Activated T-cell treated with anti-CD3 and anti-CD28 coated beads for 4 hours (primary cell): ENCODE data around the gene PDE7B.

Experiments
- DNase-seq: peaks from one replicate; pipeline ENCODE4 v3.0.0-alpha.2; 2020

PDE7B gene

DNA sequence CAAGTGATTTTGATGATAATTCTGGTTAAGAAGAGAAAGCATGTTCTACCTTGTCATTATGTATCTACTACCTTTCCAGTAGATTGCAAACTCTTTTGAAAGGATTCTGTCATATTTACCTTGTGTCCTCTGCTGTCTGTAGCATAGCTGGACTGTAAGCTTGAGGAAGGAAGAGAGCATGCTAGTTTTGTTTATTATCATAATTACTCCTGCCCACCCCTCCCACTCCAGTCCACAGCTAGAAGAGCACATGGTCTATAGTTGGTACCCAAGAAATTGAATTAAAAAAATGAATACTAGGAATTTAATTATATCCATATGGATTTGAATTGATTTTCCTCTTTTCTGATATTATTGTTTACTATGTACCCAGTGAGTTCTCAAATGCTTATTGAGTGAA, 40.2 kb downstream of the PDE7B start:
- DNase-seq: no peak

DNA sequence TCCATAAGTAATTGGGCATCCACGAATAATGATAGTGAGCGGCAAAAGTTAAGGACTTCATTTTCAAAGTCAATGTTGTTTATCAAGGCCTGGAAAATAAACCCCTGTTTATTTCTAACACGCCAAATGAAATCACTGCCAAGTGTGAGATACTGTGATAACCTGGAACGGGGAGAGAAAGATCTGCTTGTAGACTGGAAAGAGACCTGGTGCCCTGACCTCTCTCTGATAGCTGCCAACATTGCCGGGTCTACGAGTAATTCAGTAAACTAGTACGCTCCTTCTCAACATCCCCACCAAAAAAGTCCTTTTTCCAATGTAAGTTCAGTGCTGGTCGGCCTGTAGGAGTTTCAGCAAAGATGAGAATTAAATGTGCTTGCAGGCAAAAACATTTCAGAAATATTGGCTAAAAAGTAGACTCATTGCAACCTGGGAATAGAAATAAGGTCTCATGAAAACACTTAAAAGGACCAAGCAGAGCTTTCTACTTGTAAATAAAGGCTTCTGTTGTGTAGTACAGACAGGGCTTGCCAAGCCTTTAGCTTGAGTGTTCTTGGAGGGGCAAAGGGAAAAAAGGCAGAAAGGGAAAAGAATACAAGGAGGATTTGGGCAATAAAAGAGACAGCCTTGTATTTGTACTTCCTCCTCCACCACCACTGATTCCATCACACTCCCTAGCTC, 43.9 kb downstream of the PDE7B start:
- no peak for DNase-seq

DNA sequence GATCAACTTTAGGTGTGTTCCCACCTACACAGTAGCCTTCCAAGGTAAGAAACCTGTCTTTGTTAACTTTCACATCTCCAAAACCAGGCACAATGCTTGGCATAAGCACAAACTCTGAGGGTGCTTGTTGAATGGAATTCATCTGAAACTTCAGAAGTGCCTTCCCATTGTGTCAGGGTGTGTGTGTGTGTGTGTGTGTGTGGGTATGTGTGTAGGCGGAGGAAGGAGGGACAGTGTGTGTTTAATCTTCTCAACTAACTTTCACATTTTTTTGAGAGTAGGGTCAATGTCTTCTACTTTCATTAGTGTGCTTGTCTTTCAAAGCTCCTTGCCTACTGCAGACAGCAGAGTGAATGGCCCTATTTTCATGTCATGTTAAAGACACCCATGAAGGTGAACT, 45.6 kb downstream of the PDE7B start:
- no peak for DNase-seq

DNA sequence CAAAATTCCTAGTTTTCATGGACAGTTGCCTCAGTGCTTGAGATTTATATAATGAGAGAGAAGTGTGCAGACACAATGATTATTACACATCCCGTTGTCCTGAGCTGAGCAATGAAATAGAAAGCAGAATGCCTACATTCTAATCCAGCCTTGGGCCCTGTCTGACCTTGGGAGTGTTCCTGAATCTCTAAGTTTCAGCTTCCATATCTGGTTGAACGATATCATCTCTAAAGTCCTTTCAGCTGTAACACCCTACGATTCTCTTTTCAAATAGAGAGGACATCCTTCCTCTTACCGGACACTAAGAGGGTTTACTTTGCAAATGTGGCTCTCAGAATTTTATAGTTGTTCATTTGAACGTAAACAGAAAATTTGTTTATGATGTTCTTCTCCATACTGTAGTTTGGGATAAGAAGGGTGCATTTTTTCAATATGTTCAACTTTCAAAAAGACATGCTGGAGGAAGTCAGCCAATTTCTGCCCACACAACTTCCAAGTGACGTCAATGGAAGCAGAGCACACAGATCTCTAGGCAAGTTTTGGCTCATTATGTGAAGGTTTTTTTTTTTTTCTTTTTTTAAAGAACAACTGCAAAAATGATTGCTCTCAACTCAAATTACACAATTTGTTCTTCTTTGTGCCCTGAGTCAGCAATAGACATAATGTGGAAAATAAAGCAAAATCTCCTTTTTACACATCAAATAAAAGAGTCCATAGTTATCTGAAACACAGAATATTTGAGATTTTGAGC, 50.4 kb downstream of the PDE7B start:
- DNase-seq: no peak

DNA sequence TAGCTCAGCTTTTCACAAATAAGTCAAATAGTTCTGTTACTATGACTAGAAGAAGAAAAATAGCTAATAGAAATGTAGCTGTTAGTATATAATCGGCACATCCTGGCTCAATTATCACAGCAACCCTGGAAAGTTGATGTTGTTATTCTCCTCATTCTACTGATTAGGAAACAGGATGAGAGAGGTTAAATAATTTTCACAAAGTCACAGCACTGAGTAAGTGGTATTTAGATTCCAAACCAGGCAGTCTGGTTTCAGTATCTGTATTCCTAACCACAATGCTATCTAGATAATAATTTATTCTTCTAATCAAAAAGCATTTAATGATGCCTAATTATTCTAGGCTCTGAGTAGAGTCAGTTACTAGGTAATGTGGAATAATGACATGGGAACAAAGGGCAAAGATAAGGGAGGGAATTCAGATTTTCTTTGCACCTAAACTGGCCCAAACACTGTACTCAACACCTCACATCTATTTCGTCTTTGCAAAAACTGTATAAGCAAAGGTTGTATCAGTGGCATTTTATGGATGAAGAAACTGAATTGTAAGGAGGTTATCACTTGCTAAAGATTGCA, 51.3 kb downstream of the PDE7B start:
- no peak for DNase-seq

DNA sequence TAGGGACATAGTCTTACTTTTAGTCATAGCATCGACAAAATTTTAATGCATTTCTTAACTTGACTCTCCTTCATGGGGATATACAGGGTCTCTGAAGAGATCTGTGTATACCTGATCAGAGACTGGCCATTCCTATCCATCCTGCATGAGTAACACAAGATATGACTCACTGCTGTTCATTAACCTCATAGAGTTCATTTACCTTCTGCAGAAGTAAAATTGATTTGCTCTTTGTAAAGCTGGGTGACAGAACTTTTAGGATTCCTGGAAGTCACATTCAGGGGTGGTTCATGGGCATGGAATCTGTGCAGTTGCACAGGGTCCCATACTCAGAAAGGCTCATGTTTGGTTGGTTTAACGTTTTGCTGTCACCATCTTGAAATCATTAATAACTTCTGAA, 53.2 kb downstream of the PDE7B start:
- no peak for DNase-seq

DNA sequence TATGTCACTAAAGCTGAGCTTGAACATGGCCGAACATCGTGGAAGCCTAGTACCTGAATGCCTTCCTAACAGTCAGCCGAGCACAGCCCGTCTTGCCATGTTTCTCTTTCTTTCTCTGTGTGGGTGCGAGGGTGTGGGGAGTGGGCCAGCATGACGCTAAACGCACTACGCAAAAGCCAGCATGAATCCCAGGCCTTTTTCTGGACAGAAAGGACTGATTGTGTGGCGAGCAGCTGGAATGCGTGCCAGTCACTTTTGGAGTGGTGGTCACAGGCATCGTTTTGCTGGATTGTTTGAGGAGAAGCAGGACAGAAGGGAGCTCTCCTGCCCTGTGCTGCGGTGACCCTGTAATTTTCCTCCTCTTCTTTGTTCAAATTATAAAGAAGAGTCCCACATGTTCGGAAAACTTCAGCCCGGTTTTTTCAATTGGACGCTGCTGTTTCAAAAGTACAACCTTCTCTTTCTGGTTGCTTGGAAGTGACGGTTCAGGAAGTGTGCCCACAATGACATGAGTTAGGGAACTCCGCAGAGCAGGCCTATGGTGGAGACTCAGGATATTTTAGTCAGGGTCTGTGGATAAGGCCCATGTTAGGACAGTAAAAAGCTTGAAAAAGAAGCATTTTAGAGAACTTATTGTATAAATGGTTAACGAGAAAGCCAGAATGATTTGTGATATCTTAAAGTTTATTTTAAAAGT, 54.3 kb downstream of the PDE7B start:
- no peak for DNase-seq

DNA sequence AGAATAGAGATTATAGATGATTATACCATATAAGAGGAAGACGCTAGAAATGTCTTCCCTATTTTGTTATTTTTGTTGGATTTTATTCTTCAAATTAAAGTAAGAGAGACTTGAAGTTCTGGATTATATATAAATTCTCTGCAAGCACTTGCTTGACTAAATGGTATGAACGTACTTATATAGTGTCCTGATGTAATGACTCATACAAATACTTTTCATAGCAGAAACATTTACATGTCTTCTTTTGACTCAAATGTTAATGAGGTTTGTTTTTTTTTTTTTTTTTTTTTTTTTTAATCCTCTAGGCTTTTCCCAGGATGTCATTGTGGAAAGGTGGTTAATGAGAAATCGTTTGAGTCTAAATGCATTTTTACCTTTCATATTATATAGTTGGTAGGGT, 55.0 kb downstream of the PDE7B start:
- no peak for DNase-seq

DNA sequence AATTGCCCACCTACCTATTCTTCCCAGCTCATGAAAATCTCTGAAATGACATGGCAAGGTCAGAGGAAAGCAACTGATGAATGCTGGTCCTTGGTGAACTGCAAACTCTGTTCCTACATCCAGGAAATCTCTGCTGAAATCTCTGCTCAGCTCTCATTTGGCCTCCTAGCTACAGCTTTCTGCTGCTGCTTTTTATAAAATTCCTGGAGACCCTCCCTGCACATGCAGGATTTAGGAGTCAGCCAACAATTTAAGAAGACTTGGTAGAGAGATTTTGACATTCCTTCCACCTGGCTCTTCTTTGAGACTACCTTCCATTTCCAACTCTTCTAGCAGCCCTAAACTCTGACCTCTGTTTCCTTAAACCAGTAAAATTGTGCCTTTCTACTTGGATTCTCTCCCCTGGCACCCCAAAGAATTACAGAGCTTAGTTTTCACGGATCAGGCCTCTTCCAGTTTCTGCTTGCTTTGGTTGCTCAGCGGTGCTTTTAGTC, 55.5 kb downstream of the PDE7B start:
- DNase-seq: no peak

DNA sequence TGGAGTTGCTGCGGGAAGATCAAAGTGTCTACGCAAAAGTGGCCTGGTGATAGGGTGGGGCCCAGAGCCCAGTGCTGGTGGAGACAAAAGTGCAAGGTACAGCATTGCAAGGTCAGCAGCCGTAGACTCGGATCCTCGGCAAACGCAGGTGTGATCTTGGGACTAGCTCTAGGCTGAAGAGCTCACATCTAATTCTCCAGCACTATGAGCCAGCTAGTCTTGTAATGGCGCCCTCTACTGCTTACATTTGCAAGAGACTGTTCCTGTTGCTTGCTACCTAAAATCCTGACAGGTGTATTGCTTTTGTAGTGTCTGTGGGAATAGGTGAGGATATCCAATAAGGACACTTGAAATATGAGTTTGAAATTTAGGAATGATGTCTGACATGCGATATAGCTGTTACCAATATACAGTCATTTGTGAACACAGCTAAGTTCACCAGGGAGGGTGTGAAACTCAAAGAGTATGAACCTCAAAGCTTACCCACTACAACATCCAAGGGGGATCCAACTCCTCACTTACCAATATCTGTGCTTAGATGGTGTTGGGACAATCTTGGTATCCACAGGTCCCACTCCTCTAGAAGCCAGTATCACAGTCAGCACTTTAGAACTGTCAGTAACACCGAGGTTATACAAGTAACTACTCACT, 58.4 kb downstream of the PDE7B start:
- peak; percentile 39 for DNase-seq

DNA sequence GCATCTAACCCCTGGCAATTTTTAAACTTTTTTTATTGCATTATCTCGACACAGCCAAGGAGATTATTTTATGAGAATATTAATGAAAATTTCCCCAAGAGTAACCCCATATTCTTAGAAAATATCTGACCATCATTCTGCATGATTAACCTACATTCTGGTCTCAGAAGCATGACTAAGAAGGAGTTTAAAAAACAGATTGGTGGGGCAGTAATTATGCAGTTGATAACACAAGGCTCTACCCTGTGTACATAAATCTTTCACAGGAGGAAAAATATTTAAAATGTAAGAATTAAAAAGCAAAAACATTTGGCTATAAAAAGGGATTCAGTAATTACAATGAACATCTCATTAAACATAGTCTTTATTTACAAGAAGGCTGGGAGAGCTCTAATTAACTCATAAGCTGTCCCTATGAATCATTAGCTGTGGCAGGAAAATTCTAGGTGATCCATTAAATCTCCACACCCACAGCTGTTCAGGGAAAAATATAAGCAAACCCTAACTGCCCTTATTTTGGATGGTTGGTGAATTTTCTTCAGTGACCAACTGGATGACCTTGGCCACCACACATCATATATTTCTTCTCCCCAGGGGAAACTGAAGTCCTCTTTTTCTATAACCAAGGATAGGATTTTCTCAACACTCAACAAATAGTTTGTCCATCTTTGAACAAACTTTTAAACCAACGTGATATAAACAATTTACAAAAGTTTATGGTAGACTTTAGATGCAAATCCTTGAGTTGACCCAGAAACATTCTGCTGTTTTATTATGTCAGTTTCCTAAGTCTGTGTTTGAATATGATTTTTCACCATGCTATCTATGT, 59.5 kb downstream of the PDE7B start:
- DNase-seq: no peak

DNA sequence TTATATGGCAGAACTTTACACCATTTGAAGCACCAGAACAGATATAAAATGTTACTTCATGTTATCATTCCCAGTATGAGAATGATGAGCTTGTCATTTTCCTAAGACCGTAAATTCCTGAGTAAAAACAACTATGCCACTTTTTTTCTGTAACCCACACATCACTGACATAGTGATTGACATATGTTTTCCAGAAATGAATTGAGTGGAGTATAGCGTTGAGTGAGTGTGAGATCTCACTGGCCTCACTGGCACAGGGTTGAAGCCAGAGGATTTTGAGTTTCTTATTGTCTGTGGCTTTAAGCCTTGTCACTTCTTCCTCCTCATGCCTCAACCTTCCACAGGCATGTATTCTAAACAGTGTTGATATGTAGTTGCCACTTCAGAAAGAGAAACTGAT, 62.3 kb downstream of the PDE7B start:
- no peak for DNase-seq

DNA sequence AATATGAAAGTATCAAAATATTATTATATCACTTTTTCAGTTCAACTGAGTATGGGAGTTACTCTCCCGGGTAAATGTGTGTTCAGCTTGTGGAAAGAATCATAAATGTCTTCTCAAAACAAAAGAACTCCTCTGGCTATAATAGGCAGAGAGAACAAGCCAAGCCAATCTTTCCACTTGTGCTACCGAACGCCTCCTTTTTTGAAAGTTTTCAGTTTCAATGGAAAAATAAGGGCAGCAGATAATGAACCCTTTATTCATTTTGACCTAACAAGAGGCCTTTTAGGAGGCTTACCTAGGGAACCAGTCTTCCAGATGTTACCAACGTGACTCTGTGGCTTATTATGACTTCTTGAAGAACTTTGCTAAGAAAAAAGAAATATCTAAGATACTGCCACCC, 67.5 kb downstream of the PDE7B start:
- DNase-seq: no peak

DNA sequence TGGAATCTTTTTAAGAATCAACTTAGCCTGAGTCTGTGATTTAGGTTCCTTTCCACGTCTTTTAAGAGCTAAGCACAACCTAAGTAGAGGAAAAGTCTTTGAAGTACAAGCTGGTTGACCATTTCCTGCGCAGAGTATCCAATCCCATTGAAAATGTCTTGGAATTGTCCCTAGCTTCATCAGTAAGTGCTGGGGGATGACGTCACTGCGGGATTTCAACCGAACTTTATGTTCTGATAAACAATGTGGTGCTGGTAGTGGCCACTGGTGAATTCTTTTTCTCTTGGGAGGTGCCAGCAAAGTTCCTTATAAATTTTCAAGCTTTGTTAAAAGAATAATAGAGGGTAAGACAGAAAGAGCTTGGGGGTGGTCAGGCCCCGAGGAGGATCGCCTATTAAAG, 69.2 kb downstream of the PDE7B start:
- no peak for DNase-seq

DNA sequence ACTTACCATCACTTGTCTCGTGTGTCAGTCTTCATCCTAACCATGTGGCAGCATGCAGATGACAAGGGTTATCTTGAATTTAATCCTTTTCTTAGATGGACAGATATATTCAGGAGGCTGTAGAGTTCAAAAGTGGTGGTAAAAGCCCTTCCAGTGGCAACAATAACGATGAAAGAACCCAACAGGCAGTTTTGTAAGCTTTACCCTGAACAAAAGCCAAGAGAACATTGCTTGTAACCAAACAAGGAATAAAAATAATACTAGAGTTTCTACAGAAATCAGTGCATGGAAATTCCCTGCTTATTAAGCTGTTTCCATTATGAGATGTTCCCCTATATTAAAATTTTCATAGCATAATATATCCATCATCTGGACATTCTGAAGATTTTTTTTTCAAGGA, 69.7 kb downstream of the PDE7B start:
- no peak for DNase-seq

DNA sequence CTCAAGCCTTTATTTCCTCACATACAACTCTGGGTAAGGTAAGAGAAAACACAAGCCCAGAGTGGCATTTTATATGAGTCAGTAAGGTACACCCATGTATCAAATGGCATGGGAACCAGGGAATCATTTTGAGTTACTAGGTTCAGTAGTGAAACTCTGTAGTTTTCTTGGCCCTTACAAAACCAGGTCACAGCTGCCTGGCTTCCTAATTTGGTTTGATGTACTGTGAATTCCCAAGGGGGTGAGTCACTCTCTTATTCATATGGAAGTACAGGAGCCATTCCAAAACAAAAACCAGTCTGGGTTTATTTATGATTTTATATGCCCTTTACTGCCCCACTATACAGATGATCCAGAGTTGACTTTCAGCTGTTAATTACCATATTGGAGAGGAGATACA, 70.7 kb downstream of the PDE7B start:
- DNase-seq: no peak

DNA sequence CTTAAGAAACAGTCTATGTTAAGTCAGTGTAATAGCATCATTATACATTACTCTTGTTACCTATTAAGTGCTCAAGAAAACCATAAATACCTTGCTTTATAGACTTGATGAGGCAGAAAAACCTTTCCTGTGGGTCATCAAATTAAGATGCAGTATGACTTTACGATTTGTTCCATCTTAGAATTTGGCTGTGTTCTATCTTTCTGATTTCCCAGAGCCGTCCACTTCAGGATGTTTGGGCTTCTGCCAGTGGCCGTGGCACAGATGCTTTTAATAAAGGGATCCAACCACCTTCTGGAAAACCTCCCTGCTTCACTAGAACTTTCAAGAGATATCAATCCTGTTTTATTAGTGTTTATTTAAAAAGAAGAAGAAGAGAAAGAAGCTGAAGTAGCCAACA, 71.2 kb downstream of the PDE7B start:
- DNase-seq: no peak

DNA sequence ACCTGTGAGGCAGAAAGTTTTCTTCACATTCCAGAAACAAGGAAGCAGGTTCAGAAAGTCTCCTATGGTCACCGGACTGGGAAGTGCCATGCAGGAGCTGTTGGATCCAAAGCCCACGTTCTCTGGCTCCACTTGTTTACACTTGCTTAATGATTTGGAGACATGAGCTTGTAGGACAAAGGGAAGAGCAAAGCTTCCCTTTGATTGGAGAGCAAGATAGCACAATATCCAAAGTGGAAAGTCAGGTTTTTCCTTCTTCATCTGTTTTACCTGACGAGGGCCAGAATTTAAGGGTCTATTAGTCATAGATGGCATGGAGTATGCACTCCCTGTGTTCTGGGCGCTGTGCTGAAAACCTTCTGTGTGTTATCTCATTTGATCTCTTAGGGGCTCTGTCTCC, 81.2 kb downstream of the PDE7B start:
- no peak for DNase-seq

DNA sequence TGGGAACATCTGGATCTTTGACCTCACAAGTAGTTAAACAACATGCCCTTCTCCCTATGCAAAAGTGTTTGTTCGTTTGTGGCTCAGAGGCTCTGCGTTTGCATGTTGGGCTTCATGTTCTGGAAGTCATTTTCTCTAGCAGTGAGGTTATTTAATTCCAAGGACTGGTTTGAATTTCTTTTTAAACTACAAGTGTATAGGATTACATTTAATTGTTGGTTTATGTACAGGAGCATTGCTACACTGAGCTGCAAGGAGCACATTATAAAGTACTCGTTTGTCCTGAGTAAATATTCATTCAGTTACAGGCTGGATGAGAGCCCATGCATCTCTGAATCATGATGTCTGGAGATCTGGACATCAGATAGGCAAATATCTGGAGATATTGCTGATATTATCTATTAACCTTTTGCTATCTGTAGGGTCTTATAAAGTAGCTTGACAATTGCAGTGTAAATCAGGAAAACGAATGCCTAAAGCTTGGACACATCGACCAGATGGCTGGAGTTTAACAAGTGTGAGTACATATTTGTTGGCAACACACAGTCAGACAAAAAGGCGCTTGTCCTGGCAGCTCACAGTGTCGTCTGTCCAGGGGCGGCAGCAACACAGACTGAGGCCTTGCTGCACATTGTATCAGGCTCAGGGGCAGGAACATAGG, 84.6 kb downstream of the PDE7B start:
- DNase-seq: no peak

DNA sequence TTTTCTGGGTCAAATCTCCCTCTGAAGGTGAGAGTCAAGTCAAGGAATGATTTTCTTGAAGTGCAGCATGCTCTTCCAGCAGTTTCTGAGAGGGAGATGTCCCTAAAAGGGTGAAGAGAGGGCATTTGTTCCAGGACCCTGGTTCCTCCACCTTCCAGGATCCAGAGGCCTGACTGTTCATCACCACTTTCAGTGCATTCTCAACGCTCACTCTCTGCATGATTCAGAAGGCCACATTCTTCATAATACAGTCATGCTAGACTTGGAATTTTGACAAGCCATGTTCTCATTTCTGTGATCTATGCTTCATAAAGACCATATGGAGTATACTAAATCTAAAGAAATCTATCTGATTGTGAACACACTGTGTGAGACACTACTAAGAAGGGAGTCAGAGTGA, 85.1 kb downstream of the PDE7B start:
- DNase-seq: no peak

DNA sequence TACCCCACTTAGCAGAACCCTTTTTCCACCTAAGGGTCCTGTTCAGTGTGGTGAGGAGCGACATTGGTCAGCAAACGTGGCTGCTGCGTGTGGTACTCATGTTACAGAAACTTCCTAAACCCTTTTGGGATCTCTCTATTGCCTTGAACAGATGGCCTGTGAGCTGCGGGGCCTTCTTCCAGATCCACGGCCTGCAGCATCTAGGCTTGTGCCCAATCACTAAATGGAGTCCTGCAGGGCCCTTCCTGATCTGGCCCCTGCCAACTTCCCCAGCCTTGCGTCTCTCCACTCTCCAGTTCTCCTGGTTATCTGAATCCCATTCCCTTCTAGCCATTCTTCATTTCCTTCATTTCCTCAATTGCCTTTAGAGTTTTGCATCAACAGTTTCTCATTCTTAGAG, 85.6 kb downstream of the PDE7B start:
- DNase-seq: no peak
